NCI-H128 (cell line): ENCODE data around the gene RHOD.

Experiments
- DNase-seq: peaks from one replicate; lab custom pipeline; 2025; ENCODE audit not compliant: unreplicated experiment; lab: John Stamatoyannopoulos, UW

The RHOD gene

DNA sequence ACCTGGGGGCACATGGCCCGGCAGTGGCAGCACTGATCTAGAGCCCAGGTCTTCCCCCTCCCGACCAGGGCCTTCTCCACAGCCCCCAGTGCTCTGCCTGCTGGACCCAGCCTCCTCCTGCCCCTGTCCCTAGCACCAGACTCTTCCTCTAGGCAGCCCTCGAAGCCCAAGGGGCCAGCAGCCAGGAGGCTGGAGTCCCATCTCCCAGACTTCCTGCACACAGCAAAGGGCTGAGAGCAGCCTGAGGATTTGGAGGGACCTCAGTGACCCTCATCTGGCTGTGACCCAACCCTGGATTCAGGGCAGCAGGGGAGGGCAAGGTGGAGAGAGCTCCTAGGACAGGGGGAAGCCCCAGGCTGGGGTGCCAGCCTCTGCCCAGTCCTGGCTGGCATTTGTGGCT lies 3.0 kb downstream of the RHOD start:
- DNase-seq, result no peak

DNA sequence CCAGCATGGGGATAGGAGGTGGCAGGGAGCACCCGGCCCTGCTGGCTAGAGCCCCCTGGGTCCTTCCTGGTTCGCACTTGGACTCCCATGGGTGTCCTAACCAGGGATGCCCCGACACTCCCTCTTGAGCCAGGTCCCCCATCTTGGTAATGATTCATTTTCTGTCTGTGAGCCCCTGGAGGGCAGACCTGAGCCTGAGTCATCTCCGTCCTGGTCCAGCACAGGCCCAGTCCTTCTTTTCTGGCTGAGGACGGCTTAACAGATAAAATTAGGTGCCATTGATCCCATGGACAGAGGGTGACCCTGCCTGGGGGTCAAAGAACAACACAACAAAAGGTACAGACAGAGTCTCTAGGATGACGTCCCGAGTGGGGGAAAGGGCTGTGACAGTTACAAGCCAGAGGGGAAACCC lies 3.5 kb downstream of the RHOD start:
- no peak for DNase-seq

DNA sequence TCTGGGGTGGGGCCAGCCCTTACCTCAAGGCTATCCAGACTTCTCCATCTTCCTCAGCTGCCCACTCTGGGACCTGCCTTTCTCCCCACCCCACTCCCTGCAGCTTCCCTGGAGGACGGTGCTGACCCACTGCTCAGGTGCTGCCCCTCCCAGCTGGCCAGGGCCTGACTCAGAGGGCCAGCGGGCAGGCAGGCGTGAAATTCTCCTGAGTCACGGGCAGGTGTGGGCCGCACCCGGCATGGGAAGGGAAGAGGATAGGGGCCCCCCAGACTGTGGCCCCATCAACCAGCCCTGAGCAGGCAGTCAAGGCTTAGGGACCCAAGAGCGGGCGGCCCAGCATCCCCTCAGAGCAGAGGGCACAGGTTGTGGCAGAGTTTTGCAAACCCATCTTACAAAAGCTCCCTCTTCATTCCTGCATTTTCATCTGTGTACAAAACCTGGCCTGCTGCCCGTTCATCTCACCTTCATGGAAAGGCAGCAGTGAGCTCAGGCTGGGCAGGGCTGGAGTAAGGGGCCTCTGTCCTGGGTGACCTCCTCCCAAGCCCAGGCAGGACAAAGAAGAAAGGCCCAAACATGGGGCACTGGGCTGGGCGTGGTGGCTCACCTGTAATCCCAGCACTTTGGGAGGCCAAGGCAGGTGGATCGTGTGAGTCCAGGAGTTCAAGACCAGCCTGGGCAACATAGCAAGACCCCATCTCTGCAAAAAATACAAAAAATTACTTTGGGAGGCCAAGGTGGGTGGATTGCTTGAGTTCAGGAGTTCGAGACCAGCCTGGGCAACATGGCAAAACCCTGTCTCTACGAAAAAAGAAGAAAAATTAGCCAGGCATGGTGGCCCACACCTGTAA lies 6.1 kb downstream of the RHOD start:
- DNase-seq, result no peak

DNA sequence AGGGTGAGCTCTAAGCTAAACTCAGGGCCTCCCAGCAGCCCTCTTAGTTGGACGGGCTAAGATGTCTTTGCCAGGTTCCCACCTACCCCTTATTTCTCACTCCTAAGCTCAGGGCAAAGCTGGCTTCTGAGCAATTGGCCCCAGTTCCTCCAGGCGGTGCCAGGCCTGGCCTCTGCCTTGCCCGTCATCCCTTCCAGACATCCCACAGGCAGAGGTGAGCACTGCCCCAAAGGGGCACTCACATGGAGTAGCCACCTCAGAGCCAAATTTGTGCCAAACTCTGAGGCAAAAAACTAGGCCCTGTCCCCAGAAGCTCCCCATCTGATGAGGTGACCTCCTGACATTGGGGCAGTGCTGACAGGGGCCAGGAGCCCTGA lies 9.7 kb downstream of the RHOD start:
- DNase-seq, result no peak

DNA sequence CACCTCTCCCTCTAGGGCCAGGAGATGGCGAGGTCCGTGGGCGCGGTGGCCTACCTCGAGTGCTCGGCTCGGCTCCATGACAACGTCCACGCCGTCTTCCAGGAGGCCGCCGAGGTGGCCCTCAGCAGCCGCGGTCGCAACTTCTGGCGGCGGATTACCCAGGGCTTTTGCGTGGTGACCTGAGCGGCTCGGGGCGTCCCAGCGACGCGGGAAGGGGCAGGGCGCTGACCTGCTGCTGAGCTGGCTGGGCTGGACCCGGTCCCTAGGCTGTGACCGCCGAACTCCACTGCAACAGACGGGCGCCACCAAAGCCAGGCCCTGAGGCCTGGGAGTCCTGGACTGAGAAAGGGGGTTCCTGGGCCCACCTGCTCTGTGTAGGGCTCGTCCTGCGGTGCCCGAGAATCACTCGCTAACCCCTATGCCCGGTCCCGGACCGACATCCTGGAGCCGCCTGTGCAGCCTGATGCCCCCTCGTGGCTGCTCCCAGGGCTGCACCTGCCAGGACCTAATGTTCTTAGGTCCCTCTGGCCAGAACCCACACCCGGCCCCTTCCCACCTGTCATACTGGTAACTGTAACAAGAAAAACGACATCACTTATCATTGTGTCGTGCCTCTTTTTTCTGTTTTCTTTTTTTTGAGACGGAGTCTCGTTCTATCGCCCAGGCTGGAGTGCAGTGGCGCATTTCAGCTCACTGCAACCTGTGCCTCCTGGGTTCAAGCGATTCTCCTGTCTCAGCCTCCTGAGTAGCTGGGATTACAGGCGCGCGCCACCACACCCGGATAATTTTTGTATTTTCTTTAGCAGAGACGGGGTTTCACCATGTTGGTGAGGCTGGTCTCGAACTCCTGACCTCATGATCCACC lies 15.0 kb downstream of the RHOD start:
- no peak for DNase-seq

DNA sequence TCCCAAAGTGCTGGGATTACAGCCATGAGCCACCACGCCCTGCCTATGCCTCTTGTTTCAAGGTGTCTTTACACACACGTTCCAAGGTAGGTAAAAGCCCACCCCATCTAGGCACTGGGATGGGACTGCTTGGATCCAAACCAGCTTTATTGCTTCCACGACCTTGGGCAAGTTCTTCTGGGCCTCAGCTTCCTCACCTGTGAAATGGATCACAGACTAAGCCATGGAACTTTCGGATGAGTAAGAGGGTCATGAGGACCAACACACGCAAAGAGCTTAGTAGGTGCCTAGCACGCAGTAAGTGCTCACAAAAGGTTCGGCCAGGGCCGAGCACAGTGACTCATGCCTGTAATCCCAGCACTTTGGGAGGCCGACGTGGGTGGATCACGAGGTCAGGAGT lies 15.6 kb downstream of the RHOD start:
- no peak for DNase-seq

DNA sequence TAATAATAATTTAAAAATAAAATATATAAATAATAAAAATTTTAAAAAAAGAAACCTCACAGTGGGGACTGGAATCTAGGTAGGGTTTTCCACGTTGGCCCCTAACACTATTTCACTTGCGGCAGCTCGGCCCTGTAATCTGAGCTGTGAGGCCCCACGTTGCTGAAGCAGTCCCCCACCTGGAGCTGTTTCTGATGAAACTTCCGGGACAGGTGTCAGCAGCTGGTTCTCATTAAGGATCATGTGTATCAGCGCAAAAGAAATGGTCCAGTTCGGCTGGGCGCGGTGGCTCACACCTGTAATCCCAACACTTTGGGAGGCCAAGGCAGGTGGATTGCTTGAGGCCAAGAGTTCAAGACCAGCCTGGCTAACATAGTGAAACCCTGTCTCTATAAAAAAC lies 17.3 kb downstream of the RHOD start:
- DNase-seq, result no peak

DNA sequence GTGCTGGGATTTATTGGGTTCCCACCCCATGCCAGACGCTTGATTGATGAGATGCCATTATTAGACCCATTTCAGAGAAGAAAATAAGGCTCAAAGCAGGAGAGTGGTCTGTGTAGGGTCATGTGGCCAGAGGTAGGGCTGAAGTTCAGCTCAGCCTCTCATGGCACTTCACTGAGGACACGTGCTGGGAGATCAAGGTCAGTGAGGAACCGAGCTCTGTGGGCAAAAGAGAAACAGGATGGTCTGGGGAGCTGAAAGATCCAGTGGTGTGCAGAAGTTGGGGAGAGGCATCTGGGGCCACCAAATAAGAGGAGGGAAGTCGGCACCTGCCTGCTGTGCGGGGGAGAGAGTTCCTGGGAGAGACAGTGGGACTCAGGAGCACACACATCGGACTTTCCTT lies 19.6 kb downstream of the RHOD start:
- no peak for DNase-seq

DNA sequence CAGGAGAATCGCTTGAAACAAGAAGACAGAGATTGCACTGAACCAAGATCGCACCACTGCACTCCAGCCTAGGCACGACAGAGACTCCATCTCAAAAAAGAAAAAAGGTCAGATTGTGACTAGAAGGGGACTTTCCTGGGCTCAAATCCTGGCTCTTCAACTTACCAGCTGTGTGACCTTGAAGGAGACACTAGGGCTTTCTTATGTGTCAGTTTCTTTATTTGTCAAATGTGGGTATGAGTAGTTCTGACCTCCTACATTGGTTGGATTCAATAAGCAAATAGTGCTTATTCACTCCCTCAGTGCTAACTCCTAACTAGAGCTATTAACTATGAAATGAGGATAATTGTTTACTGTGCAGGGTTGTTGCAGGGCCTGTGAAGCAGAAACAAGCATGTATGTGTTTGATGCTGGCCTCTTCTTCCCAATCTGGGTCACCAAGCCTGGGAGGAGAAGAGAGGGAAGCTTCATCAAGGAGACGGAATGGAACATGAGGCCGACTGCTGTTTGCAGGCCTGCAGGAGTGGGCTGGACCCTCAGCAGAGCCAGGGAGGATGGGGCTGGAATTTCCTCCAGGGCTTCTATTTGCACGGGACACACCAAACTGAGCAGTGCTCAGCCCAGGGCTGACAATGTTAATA lies 22.5 kb downstream of the RHOD start:
- no peak for DNase-seq

DNA sequence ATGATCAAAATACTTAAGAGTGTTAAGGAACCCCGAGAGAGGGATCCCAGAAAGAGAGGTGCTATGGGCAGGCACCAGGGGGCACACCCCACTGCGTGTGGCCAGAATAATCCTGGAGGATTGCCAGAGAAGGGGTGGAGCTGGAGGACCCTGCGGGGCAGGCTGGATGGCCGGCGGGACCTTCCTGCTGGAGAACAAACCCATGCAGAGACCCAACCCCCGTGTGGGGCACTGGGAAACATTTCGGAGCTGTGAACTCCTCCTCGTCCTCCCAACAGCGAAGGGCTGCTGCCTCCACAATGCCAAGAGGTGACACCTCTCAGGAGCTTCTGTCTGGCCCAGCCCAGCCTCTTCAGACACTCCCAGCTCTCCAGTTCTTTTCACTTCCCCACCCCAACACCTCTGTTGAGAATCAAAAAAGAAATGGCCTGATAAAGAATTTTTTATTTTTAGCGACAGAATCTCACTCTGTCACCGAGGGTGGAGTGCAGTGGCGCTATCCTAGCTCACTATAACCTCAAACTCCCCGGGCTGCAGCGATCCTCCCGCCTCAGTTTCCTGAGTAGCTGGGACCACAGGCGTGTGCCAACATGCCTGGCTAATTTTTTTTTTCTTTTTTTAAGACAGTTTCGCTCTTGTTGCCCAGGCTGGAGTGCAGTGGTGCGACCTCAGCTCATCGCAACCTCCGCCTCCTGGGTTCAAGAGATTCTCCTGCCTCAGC lies 25.6 kb downstream of the RHOD start:
- DNase-seq, result no peak

DNA sequence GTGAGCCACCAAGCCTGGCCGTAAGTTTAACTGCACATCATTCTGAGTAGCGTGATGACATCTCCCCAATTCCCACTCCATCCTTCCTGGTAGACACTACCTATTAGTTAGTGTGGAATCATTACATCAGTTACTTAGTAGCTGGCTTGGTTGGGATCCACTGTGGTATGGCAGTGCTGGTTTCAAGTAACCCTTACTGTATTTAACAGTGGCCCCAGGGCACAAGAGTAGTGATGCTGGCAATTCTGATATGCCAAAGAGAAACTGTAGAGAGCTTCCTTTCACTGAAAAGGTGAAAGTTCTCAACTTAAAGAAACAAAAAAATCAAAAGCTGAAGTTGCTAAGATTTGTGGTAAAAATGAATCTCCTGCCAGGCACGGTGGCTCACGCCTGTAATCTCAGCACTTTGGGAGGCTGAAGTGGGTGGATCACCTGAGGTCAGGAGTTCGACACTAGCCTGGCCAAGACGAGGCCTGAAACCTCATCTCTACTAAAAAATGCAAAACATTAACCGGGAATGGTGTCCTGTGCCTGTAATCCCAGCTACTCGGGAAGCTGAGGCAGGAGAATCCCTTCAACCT lies 27.2 kb downstream of the RHOD start:
- no peak for DNase-seq

DNA sequence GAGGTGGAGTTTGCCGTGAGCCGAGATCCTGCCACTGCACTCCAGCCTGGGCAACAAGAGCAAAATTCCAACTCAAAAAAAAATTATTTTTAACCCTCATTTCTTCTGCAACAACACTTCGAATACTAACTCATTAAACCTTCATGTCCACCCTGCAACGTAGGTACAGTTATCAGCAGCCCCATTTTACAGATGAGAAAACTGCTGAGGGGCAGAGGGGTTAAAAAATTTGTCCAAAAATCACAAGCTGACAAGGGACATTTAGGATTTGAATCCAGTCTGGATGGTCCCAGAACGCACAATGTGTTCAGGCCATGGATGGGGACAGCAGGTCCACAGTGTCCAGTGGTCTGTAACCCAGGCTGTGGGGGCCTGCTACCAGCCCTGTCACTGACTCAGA lies 29.0 kb downstream of the RHOD start:
- DNase-seq, result no peak

DNA sequence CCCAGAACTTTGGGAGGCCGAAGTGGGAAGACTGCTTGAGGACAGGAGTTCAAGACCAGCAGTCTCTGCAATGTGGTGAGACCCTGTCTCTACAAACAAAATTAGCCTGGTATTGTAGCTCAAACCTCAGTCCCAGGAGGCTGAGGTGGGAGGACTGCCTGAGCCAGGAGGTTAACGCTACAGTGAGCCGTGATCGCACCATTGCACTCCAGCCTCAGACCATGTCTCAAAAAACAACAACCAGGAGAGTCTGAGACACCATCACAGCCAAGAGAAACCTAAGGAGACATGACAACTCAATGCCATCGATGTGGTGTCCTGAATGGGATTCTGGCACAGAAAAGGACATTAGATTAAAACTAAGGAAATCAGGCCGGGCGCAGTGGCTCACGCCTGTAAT lies 34.1 kb downstream of the RHOD start:
- no peak for DNase-seq

DNA sequence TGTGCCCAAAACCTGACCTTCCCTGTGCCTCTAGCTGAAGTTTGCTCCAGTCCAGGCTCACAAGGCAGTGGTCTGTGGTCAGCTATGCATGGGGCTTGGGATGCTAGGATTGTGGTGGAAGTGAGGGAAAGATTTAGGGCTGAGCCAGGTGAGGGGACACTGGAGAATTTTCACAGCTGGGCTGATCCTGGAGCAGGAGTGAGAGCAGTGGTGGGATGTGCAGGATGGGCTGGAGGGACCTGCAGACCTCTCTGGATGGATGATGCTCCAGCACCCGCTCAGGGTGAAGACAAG lies 38.5 kb downstream of the RHOD start:
- no peak for DNase-seq

DNA sequence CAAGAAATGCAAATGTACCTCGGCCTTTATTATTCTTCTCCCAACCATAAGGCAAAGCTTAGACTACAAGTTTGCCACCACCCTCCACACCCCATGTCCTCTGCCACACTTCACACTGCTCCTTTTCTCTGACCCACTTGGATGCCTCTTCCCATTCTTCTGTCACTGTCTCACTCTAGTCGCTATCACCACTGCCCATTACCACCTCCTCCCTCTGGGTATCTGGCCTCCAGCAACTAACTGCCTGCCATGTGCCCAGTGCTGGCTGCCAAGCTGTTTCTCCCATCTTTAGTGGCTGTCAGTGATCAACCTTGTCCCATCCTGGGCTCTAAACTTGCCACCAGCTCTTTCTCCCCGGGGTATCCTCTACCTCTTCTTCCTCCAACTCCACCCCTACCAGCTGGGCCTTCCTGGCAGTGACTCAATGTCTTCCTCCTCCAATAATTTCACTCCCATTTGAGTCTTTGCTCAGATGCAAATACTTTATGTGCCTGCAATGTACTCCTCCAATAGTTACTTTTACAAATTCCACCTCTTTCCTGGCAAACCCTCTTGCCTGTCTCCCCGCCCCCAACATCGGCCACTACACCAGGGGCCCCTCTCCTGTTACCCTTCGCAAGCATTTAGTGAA lies 42.3 kb downstream of the RHOD start:
- DNase-seq, result no peak

DNA sequence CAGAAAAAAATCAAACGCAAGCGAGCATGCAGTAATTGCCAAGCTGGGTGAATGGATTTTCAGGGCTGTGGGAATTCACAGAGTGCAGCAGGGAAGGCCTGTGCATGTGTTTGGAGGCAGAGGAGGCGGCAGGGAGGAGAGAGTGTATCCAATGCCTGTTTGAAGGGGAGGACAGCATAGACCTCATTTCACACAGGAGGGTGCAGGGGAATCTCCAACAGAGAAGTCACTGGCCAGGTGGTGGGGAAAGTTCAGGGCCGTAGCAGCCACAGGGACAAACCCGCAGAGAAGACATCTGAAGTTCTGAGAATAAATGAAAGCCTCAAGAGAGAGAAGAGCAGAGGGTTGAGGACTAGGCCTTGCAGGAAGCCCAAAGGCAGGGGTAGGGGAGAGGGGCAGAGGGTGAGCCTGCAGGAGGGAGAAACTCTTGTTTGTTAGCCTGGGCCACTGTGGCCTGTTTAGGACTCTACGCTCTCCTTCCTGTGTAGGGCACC lies 43.2 kb downstream of the RHOD start:
- no peak for DNase-seq

DNA sequence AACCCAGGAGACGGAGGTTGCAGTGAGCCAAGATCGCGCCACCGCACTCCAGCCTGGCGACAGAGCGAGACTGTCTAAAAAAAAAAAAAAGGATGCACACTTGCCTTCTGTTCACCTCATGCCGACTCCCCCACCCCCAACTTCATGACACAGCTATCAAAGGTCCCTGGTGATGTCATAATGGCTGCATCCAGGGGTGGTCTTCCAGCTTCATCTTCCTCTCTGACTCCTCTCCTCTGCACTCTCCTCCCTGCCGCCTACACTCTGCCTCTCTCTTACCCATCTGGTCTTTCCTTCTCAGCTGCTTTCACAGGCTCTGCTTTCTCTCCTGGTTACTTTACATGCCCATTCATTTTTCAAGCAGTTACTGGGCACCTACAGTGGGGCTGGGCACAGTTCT lies 46.0 kb downstream of the RHOD start:
- DNase-seq, result no peak

DNA sequence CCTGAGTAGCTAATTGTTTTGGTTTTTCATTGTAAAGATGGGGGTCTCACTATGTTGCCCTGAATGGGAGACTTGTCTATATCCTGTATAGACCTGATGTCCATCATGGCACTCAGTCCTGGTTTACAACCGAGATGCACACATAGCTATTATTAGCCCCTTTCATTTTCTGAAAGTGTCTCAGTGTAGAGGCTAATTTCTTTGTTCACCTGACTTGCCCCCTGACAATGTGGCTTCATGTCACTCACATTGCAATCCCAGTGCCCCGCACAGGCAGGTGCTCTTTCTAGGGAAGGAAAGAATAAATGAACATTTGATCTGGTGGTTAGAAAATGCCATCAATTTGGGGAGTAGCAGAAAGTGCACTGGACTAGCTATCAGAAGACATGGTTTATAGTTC lies 49.3 kb downstream of the RHOD start:
- no peak for DNase-seq

DNA sequence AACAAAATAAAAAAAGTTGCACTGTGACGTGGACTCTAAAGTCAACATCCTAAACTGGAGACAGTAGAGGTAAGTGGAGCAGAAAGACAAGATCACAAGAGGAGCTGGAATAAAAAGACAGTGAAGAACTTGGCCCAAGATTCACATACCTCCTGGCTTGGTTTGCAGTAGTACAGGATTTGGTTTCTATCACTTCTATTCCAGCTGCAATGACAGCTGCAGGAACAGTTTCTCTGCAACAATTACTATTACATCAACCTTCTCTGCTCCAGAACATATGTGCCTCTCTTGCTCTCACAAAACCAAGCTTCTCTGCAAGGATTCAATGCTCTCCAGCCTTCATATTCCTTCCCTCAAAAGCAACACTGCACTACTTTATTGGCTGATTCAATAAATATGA lies 54.6 kb downstream of the RHOD start:
- DNase-seq, result no peak

DNA sequence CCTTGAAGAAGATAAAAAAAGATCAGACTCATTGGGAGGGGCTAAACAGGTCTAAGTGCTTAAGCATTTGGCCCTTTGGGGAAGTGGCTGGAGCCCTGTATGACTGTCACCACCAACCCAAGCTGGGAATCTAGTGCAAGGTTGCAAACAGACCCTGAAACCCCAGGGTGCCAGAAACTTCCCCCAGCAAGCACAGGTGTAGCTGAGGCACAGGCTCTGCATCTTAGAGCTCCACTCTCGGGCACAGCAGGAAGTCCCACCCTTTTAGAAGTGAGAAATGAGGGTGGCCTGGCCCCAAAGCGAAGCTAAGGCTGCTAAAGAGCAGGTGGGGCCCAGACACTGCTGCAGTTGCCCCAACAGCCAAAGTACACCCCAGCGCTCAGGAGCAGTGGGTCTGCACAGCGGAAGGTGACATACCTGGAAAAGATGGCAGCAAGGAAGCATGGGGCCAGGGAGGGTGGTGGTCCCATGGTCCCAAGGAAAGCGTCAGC lies 56.6 kb downstream of the RHOD start:
- DNase-seq, result no peak
